Thoracic aorta (tissue), 2 donors: Measurements from ENCODE around the gene CASP2. TPM values are rescaled to one million over a fixed set of nuclear protein-coding genes. Genes with fewer than 3 reads are reported as not detected.

Source experiments
- ATAC-seq: fragments of 150-250 bp; one replicate; pipeline ENCODE4 v1.8.0; 2017; ENCODE audit warnings: low read depth; ENCODE audit not compliant: insufficient number of reproducible peaks, low FRiP score
- DNase-seq: peaks from one replicate; pipeline ENCODE4 v3.0.0-alpha.2; 2020; ENCODE audit warnings: low spot score
- H3K27ac ChIP-seq, 2 donors: fragments of 200-600 bp; sonication (generic); 1 replicate in 1 of 2; 2 replicates in 1 of 2; pipeline ENCODE4 v1.5.1; 2016; ENCODE audit warnings: mild to moderate bottlenecking in 2 of 2, moderate library complexity in 2 of 2
- H3K27me3 ChIP-seq: fragments of 200-600 bp; sonication (generic); replicated peaks from 2 replicates; pipeline ENCODE4 v1.6.0; 2016; ENCODE audit warnings: mild to moderate bottlenecking; ENCODE audit not compliant: insufficient read depth
- H3K36me3 ChIP-seq: fragments of 200-600 bp; sonication (generic); one replicate; pipeline ENCODE4 v1.5.1; 2016
- H3K4me1 ChIP-seq, 2 donors: fragments of 200-600 bp; sonication (generic); 1 replicate in 1 of 2; 2 replicates in 1 of 2; pipeline versions ENCODE4 v1.5.1 to v1.6.0; 2016; ENCODE audit warnings: low read depth in 2 of 2, mild to moderate bottlenecking in 1 of 2; ENCODE audit not compliant: control insufficient read depth in 1 of 2
- H3K4me3 ChIP-seq: fragments of 200-600 bp; sonication (generic); 2 replicates; pipeline ENCODE4 v1.5.1; 2016; ENCODE audit warnings: mild to moderate bottlenecking
- H3K9me3 ChIP-seq: fragments of 200-600 bp; sonication (generic); 2 replicates; pipeline ENCODE4 v1.5.1; 2016
- total RNA-seq, 2 donors: library from RNA; depleted of rRNA; stranded (reverse); fragments of >200 nt; gene quantifications; one replicate each; pipeline versions ENCODE4 v1.1.0 to v1.2.3, GENCODE V29; 2016
- TF ChIP-seq, protein P1 (sequence below): fragments of 200-600 bp; sonication (generic); IDR thresholded peaks from one replicate; pipeline ENCODE4 v1.5.1; 2019; ENCODE audit warnings: antibody characterized with exemption

CASP2 gene
- total RNA-seq, 2 donors from 2014 or later = 12.3 to 13.4 TPM

DNA sequence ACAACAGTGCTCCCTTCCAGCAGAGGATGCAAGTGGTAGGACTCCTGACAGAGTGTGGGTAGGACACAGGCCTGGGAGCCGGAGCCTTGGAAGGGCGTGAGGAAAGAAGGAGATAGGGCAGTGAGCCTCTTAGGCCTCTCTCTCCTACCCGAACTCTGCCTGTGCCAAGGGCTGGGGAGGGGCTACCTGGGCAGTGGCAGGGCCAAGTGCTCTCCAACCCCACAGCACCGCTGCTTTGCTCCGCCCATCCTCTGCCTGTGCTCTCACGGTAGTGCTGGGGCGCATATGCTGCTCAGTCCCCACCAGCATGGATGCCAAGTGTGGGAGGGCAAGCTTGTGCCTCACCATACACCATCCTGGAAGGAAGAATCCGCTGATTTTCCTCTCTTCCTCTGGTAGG, 66.8 kb downstream of the CASP2 start:
- H3K9me3 ChIP-seq = no peaks in the 10 kb centered on the region
- no peaks in the 10 kb centered on the region for H3K36me3 ChIP-seq
- ATAC-seq (no peak), DNase-seq (no peak)
- no peak overlapping the region for H3K4me3 ChIP-seq
- H3K27me3 ChIP-seq = no peaks in the 10 kb centered on the region
- H3K4me1 ChIP-seq = no peaks in the 10 kb centered on the region
- TF ChIP-seq, protein P1, sequence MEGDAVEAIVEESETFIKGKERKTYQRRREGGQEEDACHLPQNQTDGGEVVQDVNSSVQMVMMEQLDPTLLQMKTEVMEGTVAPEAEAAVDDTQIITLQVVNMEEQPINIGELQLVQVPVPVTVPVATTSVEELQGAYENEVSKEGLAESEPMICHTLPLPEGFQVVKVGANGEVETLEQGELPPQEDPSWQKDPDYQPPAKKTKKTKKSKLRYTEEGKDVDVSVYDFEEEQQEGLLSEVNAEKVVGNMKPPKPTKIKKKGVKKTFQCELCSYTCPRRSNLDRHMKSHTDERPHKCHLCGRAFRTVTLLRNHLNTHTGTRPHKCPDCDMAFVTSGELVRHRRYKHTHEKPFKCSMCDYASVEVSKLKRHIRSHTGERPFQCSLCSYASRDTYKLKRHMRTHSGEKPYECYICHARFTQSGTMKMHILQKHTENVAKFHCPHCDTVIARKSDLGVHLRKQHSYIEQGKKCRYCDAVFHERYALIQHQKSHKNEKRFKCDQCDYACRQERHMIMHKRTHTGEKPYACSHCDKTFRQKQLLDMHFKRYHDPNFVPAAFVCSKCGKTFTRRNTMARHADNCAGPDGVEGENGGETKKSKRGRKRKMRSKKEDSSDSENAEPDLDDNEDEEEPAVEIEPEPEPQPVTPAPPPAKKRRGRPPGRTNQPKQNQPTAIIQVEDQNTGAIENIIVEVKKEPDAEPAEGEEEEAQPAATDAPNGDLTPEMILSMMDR = no peak
- no peak overlapping the region for H3K27ac ChIP-seq

DNA sequence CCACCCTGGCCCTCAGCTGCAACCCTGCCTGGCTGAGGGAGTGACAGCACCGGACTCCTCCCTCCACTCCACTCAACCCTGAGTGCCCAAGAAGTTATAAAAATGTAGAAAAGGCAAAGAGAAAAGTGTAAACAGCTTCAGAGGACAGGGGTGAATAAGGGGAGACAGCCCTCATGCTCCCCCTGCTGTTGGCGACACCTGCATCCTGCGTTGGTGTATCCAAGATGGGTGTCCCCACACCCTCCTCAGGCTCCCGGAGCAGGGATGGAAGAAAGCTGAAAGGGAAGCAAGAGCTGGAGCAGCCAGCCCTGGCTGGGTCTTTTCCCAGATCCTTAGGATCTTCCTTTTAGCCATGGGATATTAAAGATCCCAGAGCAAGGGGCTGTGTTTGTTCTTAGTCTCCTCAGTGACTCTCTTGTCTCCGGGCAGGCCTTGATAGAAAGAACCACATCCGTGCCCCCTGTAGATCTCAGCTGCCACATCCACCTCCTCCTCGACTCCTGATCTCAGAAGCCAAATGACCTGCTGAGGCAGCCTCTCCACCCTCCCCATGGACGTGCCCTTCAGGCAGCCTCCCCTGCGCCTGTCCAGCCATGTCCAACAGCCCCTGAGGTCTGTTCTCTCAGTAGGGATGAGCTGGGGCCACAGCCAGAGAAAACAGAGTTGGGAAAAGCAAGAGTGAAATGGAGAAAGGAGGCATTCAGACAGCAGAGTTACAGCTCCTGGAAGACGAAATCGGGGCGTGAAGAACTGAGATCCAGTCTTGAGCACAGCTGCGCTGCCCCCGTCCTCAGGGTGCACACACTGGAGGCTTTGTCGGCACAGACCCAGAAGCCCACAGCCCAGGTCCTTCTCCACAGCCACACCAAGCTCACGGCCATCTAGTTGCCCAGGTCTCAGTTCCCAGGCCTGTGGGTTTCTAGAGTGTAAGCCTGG, 67.6 kb downstream of the CASP2 start:
- TF ChIP-seq, protein P1 = no peak
- no peaks in the 10 kb centered on the region for H3K36me3 ChIP-seq
- H3K9me3 ChIP-seq = no peaks in the 10 kb centered on the region
- no peak for ATAC-seq
- no peaks in the 10 kb centered on the region for H3K27me3 ChIP-seq
- no peaks in the 10 kb centered on the region for H3K4me1 ChIP-seq
- DNase-seq = no peak
- H3K27ac ChIP-seq = no peak overlapping the region
- H3K4me3 ChIP-seq = no peak overlapping the region

DNA sequence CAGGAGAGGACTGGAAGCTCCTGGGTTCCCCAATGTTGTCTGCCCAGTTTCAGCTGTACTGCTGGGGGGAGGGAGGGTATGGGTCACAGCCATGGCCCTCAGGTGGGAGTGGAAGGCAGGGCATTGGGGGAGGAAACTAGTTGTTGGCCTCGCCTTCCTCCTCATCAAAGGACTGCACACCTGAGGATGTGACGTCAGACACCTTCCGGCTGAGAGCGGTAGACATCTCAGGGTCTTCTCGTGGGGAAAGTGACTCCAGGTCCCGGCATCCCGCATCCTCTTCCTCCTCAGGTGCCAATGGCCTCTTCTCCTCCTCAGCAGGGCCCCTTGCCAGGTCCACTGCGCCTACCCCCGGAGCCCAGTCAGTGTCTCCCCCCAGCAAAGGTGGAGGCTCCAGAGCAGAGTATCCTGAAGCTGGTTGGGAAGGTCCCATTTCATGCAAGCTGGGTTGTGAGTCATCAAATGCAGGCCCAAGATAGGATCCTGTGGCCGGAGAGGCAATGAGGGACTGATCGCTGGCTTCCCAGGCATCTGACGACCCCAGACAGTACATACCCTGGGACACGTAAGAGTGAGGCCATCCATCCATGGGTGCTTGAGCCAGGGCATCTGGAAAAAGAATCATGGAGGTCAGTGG, 68.4 kb downstream of the CASP2 start:
- DNase-seq (no peak), ATAC-seq (no peak)
- H3K9me3 ChIP-seq = no peaks in the 10 kb centered on the region
- TF ChIP-seq, protein P1 = no peak
- H3K4me1 ChIP-seq = peaks cover 1 to 3% of the 10 kb centered on the region in 2 donors
- no peaks in the 10 kb centered on the region for H3K36me3 ChIP-seq
- H3K27ac ChIP-seq = no peak overlapping the region
- no peak overlapping the region for H3K4me3 ChIP-seq
- no peaks in the 10 kb centered on the region for H3K27me3 ChIP-seq

Other genes with a start within 250 kb of the CASP2 start
- gene OR6V1, start 236.0 kb upstream of the CASP2 start, total RNA-seq = not detected
- 1 to 10 TPM in 1 of 2 donors, not detected in 1; 1.1 TPM for gene PIP, start 156.3 kb upstream of the CASP2 start, total RNA-seq
- gene TAS2R39, start 104.9 kb upstream of the CASP2 start, total RNA-seq = not detected
- gene TAS2R40, start 66.3 kb upstream of the CASP2 start, total RNA-seq = not detected
- gene GSTK1, start 24.9 kb upstream of the CASP2 start, total RNA-seq = 100 to 1,000 TPM; 106 to 148 TPM
- 1 to 10 TPM in 1 of 2 donors, not detected in 1; 3.2 TPM for gene TMEM139, start 3.4 kb upstream of the CASP2 start, total RNA-seq
- gene CLCN1, start 27.8 kb downstream of the CASP2 start, total RNA-seq = under 1 TPM in 1 of 2 donors, not detected in 1; 0.68 TPM
- gene FAM131B, start 74.4 kb downstream of the CASP2 start, total RNA-seq = 1 to 10 TPM; 2.3 to 3.3 TPM
- 100 to 1,000 TPM; 234 to 287 TPM for gene ZYX, start 93.0 kb downstream of the CASP2 start, total RNA-seq
- under 1 TPM; 0.41 to 0.49 TPM for gene EPHA1, start 120.5 kb downstream of the CASP2 start, total RNA-seq
- 1 to 10 TPM in 1 of 2 donors, not detected in 1; 8.5 TPM for gene TAS2R60, start 155.1 kb downstream of the CASP2 start, total RNA-seq
- 1 to 10 TPM in 1 of 2 donors, not detected in 1; 2.5 TPM for gene TAS2R41, start 189.5 kb downstream of the CASP2 start, total RNA-seq